NK-92 treated with Interleukin-12 subunit alpha and Interleukin-12 subunit beta, amount 100 ng/mL, for 24 hours (cell line): ENCODE data around the gene ATP6V0A1.
"Not testable (repeated sequence)": the region's sequence is repeated elsewhere in the genome, so short reads cannot be mapped to it uniquely, and the experiment has no call there.

Source experiments
- DNase-seq: peaks from one replicate; lab custom pipeline; 2025; lab: John Stamatoyannopoulos, UW

The ATP6V0A1 gene

DNA sequence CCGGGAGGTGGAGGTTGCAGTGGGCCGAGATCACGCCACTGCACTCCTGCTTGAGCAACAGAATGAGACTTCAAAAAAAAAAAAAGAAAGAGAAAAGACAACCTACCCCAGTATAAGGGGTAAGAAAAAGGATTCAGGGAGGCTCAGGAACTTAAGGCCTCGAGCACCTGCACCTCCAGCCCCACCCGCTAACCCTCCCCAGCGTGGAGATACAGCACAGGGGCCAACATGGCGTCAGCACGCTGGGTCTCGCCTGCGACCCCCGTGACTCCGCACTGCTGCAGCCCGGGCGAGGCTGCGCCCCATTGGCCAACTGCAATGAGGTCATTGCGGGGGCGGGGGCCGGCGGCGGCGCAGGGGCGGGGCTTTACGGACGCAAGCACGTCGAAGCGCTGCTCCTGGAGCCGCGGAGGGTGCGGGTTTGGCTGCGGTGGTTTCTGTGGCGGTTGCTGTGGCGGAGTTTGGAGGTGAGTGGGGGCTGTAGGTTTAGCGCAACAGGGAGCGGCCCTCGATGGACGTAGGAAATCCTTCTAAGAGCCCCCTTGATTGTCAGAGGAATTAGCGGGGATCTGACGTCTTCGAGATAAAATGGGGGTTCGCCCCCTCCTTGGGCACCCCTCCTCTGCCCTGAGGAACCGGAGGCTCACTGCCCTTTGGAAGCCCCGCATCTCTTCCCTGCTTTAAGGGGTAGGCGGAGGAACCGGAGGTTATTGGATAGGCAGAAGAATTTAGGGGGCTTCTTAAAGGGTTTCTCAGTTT lies at the start of gene ATP6V0A1:
ATP6V0A1 (plus strand) TSS at position 382 of the 759 bp plus-strand sequence. CDS start 2,017 bp downstream, outside the sequence.
- no peak for DNase-seq

- DNase-seq, result no peak
Observed at GRCh38 chr17:42409523-42410318, 49.0 kb upstream of the ATP6V0A1 start.

GRCh38 chr17:42410319-42410685 lies 48.4 kb upstream of the ATP6V0A1 start:
- DNase-seq, result no peak

DNA sequence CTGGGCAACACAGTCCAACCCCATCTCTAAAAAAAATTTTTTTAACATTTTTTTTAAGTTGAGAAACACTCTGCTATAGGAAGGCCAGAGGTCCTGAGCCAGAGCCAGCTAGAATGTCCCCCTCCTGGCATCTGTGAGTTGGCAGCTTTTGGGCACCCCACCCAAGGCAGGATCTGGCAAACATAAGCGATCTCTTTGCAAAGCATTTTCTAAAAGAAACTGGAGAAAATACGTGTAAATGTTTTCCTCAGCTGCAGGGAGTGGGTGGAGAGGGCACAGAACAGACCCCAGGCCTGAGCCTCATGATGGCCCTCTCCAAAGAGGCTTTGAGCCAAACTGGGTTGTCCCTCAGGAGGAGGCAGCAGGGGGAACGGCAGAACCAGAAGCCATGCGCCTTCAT lies 47.3 kb upstream of the ATP6V0A1 start:
- no peak for DNase-seq

- no peak for DNase-seq
Observed at GRCh38 chr17:42411905-42412679, 46.6 kb upstream of the ATP6V0A1 start.

DNA sequence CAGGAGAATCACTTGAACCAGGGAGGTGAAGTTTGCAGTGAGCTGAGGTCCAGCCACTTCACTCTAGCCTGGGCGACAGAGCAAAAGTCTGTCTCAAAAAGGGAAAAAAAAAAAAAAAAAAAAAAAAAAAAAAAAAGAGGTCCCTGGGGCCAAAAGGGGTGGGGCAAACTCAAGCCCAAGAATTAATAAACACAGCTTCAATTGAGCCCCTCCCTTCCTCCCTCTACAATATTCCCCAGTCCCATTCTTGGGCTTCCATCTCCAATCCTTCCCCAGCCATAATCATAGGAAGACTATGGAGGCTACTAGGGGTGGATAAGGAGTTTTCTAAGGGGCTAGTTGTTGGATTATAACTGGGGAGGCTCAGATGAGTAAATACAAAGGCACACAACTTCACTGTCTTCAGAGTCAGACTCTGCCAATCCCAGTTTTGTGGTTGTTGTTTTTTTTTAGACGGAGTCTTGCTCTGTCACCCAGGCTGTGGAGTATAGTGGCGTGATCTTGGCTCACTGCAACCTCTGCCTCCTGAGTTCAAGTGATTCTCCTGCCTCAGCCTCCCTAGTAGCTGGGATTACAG lies 45.1 kb upstream of the ATP6V0A1 start:
- DNase-seq, result no peak

- DNase-seq, result no peak
Observed at GRCh38 chr17:42414704-42415409, 43.8 kb upstream of the ATP6V0A1 start.

DNA sequence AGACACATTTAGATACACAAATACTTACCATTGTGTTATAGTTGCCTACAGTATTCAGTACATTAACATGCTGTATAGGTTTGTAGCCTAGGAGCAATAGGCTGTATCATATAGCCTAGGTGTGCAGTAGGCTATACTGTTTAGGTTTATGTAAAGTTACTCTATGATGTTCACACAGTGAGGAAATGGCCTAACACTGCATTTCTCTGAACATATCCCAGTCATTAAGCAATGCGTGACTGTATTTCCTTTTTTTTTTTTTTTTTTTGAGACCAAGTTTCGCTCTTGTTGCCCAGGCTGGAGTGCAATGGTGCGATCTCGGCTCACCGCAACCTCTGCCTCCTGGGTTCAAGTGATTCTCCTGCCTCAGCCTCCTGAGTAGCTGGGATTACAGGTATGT lies 40.7 kb upstream of the ATP6V0A1 start:
- DNase-seq, result not testable (repeated sequence)

DNA sequence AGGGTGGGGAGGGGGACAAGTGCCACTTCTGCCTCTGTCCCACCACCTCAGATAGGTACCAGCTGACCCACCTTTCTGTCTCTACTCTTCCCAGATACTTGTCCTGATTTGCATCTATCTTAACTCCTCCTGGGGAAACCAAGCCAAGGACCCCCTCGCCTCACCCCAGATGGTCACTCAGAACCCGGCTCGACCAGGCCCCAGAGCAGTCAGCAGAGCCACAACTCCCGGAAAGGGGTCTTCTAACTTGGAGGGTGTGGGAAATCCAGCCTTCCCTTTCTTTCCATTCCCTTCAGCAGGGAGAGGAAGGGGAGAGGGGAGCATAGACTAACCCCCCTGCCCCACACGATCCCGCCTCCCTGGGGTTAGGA lies 37.6 kb upstream of the ATP6V0A1 start:
- DNase-seq, result no peak

DNA sequence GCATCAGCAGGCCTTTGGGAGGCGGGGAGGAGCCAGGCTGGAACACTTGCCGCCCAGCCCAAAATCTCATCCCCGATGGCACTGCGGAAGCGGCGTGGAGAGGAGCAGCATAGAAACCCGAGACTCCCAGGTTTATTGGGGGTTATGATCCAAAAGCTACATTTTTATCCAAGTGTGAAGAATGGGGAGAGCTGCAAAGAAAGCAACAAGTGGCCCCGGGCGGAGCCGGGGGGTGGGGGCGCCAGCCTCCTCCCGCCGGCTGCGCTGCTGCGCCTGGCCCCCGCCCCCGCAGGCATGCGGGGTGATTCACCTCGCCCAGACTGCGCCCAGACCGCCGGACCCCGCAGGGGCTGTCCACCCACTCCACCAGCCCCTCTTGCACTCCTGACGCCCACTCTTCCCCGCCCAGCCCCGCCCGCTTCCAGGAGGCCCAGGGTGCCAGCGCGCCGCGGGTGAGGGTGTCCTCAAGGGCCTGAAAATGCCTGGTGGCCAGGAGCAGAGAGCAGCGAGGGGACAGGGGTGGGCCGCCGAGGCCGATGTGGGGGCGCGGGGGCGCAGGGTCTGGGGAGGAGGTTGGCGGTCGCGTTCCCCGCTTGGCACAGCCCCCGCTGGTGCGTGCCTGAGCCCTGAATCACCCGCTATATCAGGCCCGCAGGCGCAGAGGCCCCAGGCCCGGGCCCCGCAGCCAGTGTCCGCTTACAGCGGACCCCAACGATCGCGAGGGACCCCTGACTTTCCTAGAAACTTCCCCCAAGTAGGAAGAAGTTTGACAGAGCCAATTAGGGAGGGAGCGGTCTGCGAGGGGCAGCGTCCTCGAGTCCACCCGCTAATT lies 37.0 kb upstream of the ATP6V0A1 start:
- no peak for DNase-seq

DNA sequence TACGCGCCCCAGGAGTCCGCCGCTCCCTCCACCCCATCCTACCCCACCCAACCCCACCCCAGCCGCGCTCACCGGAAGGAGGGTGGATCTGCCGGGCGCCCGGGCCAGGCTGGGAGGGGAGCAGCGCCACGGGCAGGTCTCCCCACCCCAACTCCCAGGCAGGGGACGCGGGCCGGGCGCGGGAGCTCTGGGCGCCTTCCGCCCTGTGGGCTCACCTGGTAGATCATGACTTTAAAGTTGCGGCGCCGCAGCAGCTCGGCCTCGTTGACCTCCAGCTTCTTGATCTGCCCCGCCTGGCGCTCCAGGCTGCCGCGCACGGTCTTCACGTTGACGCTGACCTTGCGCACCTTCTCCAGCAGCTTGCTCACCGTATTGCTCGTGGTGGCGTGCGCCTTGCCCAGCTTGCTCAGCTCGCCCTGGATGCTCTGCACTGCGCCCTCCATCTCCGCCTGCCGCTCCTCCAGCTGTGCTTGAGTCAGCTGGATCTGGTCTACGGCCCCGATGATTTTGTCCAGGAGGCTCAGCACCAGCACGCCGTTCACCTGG lies 36.2 kb upstream of the ATP6V0A1 start:
- DNase-seq, result no peak

DNA sequence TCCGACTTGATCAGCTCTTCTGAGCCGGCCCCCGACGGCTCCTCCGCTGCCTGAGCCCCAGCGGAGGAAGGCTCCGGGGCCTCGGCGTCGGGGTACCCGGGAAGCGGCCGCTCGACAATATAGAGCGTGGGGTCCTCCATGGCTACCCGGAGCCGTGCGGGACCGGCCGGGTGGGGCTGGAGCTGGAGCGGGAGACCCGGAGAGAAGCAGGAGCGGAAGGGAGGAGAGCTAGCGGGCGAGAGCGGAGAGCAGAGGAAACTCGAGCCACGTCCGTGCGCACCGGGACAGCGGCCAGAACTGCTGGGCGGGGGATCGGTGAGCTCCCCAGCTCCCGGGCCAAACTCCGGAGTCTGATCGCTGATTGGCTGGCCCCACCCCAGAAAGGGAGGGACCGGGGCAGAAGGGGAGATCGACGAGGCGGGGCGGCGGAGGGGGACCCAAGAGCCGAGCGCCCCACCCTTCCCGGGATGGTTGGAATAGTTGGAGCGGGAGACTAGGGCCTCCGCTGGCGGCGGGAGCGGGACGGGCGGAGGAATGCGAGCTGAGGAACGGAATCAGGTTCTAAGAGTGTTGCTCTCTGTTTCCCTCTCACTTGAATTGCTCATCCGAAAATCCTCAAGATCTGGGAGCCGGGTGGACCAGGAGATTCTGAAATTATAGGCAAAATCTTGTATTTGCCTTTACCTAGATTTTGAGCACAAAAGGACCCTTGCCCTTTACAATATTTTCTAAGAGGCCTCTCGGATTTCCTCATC lies 35.5 kb upstream of the ATP6V0A1 start, which contains the start of gene CAVIN1:
CAVIN1 (minus strand) TSS at position 299 of the 755 bp plus-strand sequence; CDS start at position 140, 159 bp downstream.
- DNase-seq, result no peak

GRCh38 chr17:42423766-42424165 lies 34.9 kb upstream of the ATP6V0A1 start:
- no peak for DNase-seq

- no peak for DNase-seq
Observed at GRCh38 chr17:42424991-42425610, 33.6 kb upstream of the ATP6V0A1 start.

DNA sequence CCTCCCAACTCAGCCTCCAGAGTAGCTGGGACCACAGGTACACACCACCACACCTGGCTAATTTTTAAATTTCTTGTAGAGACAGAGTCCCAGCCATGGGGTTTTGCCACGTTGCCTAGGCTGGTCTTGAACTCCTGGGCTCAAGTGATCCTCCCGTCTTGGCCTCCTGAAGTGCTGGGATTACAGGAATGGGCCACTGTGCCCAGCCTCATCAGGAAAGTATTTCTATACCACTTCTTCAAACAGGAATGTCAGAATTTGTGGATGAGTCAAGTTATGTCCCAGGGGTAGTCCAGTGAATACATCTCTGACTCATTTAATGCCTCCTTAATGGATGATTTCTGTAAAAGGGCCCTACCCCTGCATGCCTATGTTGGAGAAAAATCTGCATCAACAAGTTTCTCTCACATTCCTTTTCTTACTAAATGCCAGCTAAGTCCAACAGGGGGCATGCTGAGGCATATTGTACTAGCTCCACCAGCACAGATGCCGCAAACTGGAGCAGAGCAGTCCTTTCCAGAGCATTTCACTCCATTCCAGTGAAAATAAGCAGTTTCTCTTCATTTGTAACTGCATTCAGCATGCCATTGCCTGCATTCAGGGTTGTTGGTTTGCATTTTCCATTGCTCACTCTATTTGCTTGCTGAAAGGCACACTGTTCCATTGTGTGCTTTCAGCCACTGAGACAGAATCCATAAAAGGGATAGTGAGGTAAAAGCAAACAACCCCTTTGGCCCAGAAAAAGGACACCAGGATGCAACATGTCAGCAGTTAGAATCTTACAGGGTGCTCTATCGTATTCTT lies 30.3 kb upstream of the ATP6V0A1 start:
- no peak for DNase-seq

DNA sequence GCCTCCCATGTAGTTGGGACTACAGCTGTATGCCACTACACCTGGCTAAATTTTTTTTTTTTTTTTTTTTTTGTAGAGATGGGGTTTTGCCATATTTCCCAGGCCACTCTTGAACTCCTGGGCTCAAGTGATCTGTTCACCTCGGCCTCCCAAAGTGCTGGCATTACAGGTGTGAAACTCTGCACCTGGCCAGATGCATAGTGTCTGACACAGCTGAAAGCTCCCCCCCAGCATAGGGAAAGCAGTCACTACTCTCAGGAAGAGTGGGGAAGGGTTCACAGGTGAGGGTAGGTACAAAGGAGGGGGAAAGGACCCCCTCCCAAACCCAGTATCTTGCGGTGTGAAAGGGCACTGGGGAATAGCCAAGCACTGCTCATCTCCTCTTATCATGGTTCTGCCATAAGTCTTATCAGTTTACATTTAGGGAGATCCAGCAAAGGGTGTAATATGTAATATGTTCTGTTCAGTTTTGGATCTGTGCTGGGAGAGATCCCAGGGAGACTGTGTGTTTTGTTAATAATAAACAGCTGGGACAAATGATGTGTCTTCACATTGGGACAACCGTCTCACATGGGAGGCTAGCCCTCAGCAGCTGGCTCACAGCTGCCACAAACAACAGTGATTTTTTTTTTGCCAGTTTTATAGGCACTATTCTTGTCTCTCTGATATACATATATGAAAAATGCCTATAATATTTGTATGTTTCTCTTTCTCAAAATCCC lies 28.8 kb upstream of the ATP6V0A1 start:
- no peak for DNase-seq

DNA sequence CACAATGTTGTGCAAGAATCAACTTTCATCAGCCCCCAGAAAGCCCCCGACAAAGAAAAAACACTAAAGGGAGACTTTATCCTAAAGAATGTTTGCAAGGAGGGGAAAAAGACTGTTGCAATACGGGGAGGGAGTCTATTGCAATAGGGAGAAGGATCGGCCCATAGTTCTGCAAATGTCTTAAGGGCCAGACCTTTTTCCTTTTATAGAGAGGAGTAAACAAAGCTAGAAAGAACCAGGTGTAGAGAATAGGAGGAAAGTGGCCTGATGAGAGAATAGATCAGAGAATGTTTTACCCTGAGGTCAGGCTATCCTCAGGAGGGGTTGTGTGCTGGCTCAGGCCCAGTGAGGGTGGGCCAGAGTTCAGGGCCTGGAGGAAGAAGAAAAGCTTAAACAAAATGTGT lies 26.9 kb upstream of the ATP6V0A1 start:
- DNase-seq, result no peak

- no peak for DNase-seq
Observed at GRCh38 chr17:42436391-42436790, 22.3 kb upstream of the ATP6V0A1 start.
